Ovary (tissue), 9 donors: ENCODE measurements around the gene MSH6. TPM values are rescaled to one million over a fixed set of nuclear protein-coding genes. Genes with fewer than 3 reads are reported as not detected.

Experiments
- DNase-seq, 5 donors: peaks; one replicate each; pipeline ENCODE4 v3.0.0-alpha.2; 2019 to 2020
- H3K27ac ChIP-seq, 2 donors: fragments of 200-600 bp; one replicate each; pipeline versions ENCODE4 v1.5.1 to v1.8.0; 2019 to 2022
- H3K27me3 ChIP-seq: fragments of 200-600 bp; one replicate; pipeline ENCODE4 v1.8.0; 2022
- H3K36me3 ChIP-seq: fragments of 200-600 bp; sonication (generic); one replicate; pipeline ENCODE4 v1.5.1; 2019
- H3K4me1 ChIP-seq: one replicate; pipeline ENCODE4 v1.8.1; 2013; ENCODE audit warnings: mild to moderate bottlenecking, moderate library complexity; ENCODE audit not compliant: insufficient read depth
- H3K4me3 ChIP-seq: fragments of 200-600 bp; sonication (generic); one replicate; pipeline ENCODE4 v1.5.1; 2017
- H3K9me3 ChIP-seq, 2 donors: fragments of 200-600 bp in 1 of 2; sonication (generic) in 1 of 2; one replicate each; pipeline versions ENCODE4 v1.5.1 to v1.8.1; 2013 to 2019; ENCODE audit warnings: mild to moderate bottlenecking in 1 of 2, moderate library complexity in 1 of 2
- EP300 ChIP-seq: sonication (generic); formaldehyde crosslinking; IDR thresholded peaks from one replicate; pipeline ENCODE4 v1.6.1; 2017; ENCODE audit warnings: antibody characterized with exemption
- POLR2A ChIP-seq: fragments of 450-650 bp; IDR thresholded peaks from one replicate; pipeline ENCODE4 v1.6.1; 2017; ENCODE audit warnings: antibody characterized with exemption, mild to moderate bottlenecking, moderate library complexity
- WGBS, 3 donors: extraction: QIAGEN DNeasy Blood & Tissue Kit in 1 of 3; methylation state at CpG; one replicate each; pipeline versions ENCODE4 v1.1.5 to v1.1.7; 2013 to 2017; 5-methylcytosine and 5-hydroxymethylcytosine counted together
- intact Hi-C, 4 donors: fragments of 100-400 bp; cut with DNase I; formaldehyde crosslinking; loops; one replicate each; pipeline versions ENCODE4 v1.11.0 to v1.15.1; 2022 to 2023
- polyA plus RNA-seq, 2 donors: library from polyadenylated mRNA; stranded (reverse); fragments of 200-250 nt in 1 of 2; fragments of 350-450 nt in 1 of 2; fragmentation: Illumina TruSeq in 1 of 2; extraction: RNeasy Lipid Tissue Mini Kit (QIAGEN cat#74804) in 1 of 2; gene quantifications; one replicate each; pipeline ENCODE4 v1.2.3, GENCODE V29; 2013 to 2014
- total RNA-seq, 7 donors: library from RNA; depleted of rRNA in 2 of 7; stranded (reverse); fragments of >200 nt in 2 of 7; fragmentation: NEBNext Ultra II Directional in 3 of 7; extraction: Animal tissue kit (Norgen Biotek cat#: 25700) in 3 of 7; gene quantifications; one replicate each; pipeline versions ENCODE4 v1.1.0 to v1.2.4, GENCODE V29; 2016 to 2023
- TF ChIP-seq, protein P1 (sequence below), 3 donors: fragments of 450-650 bp in 2 of 3; fragments of 200-600 bp in 1 of 3; IDR thresholded peaks; one replicate each; pipeline versions ENCODE4 v1.5.1 to v1.8.0; 2016 to 2022; ENCODE audit warnings: antibody characterized with exemption in 3 of 3, mild to moderate bottlenecking in 1 of 3
- donor health status: DM: no; HTN: no; CAD: no; lungs with moderate emphysema.
- donor health status: DM: no; HTN: no; CAD: no.
- donor health status: Bipolar disorder and iron deficiency.
- donor health status: DM: yes; HTN: yes; CAD: no.
- donor health status: DM: no; HTN: no; CAD: no.
- donor health status: DM: yes; HTN: yes; CAD: no.

MSH6 gene
- total and polyA plus RNA-seq, 9 donors, result 50.1 to 134 (median 77.0) TPM

DNA sequence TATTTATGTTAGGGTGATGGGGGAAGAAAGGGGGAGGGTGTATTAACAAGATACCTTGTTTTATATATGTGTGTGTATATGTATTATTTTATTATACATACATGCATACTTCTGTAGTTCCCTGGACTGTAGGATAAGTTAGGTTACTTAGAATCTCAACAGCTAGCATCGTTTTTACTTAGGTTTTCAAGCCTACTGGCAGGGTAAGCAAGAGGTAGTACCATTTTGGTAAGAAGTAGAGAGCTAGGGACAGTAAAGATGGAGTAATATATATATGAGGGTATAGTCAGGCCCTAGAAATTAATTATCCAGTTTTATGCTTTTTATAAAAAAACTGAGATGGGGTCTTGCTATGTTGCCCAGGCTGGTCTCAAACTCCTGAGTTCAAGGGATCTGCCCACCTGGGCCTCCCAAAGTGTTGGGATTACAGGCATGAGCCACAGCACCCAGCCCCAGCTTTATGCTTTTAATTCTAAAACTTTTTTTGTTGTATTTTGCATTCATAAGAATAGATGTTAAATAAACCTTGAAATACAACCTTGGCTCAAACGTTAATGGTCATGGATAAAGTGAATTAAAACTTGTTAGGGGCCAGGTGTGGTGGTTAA, 13.2 kb downstream of the MSH6 start:
- TF ChIP-seq, protein P1, sequence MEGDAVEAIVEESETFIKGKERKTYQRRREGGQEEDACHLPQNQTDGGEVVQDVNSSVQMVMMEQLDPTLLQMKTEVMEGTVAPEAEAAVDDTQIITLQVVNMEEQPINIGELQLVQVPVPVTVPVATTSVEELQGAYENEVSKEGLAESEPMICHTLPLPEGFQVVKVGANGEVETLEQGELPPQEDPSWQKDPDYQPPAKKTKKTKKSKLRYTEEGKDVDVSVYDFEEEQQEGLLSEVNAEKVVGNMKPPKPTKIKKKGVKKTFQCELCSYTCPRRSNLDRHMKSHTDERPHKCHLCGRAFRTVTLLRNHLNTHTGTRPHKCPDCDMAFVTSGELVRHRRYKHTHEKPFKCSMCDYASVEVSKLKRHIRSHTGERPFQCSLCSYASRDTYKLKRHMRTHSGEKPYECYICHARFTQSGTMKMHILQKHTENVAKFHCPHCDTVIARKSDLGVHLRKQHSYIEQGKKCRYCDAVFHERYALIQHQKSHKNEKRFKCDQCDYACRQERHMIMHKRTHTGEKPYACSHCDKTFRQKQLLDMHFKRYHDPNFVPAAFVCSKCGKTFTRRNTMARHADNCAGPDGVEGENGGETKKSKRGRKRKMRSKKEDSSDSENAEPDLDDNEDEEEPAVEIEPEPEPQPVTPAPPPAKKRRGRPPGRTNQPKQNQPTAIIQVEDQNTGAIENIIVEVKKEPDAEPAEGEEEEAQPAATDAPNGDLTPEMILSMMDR (IDR thresholded peaks at IDR 0.05), result no peak
- no peak for TF ChIP-seq EP300
- intact Hi-C loops, result no loop called here
- Histone ChIP-seq H3K27me3 (no peaks in the 10 kb centered on the region), H3K4me1 (peaks cover 1% of the 10 kb centered on the region), H3K9me3 (no peaks in the 10 kb centered on the region), H3K4me3 (no peak overlapping the region), H3K36me3 (no peaks in the 10 kb centered on the region), H3K27ac (no peak overlapping the region)
- WGBS, 3 donors, result 59 to 73% (median 66%) methylated on average over 2 of the region's 2 CpGs
- DNase-seq, result no peak

DNA sequence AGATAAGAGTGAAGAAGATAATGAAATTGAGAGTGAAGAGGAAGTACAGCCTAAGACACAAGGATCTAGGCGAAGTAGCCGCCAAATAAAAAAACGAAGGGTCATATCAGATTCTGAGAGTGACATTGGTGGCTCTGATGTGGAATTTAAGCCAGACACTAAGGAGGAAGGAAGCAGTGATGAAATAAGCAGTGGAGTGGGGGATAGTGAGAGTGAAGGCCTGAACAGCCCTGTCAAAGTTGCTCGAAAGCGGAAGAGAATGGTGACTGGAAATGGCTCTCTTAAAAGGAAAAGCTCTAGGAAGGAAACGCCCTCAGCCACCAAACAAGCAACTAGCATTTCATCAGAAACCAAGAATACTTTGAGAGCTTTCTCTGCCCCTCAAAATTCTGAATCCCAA, 15.7 kb downstream of the MSH6 start:
- intact Hi-C loops, result no loop called here
- 85 to 95% (median 94%) methylated on average over 6 of the region's 6 CpGs for WGBS, 3 donors
- H3K4me1 ChIP-seq, result peaks cover 1% of the 10 kb centered on the region
- H3K27me3 ChIP-seq, result no peaks in the 10 kb centered on the region
- DNase-seq, result no peak
- TF ChIP-seq POLR2A (no peak), EP300 (no peak)
- TF ChIP-seq, protein P1 (IDR thresholded peaks at IDR 0.05), result no peak
- no peak overlapping the region for H3K27ac ChIP-seq
- H3K9me3 ChIP-seq, result peaks cover 0 to 9% of the 10 kb centered on the region in 2 donors
- no peak overlapping the region for H3K4me3 ChIP-seq
- H3K36me3 ChIP-seq, result no peaks in the 10 kb centered on the region

DNA sequence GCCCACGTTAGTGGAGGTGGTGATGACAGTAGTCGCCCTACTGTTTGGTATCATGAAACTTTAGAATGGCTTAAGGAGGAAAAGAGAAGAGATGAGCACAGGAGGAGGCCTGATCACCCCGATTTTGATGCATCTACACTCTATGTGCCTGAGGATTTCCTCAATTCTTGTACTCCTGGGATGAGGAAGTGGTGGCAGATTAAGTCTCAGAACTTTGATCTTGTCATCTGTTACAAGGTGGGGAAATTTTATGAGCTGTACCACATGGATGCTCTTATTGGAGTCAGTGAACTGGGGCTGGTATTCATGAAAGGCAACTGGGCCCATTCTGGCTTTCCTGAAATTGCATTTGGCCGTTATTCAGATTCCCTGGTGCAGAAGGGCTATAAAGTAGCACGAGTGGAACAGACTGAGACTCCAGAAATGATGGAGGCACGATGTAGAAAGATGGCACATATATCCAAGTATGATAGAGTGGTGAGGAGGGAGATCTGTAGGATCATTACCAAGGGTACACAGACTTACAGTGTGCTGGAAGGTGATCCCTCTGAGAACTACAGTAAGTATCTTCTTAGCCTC, 16.2 kb downstream of the MSH6 start:
- peaks cover 1% of the 10 kb centered on the region for H3K4me1 ChIP-seq
- intact Hi-C loops, result no loop called here
- H3K27ac ChIP-seq, result no peak overlapping the region
- TF ChIP-seq, protein P1 (IDR thresholded peaks at IDR 0.05), result no peak
- TF ChIP-seq EP300 (no peak), POLR2A (no peak)
- H3K9me3 ChIP-seq, result peaks cover 0 to 9% of the 10 kb centered on the region in 2 donors
- H3K4me3 ChIP-seq, result no peak overlapping the region
- H3K27me3 ChIP-seq, result no peaks in the 10 kb centered on the region
- DNase-seq, result no peak
- 94 to 99% (median 95%) methylated on average over 6 of the region's 6 CpGs for WGBS, 3 donors
- no peaks in the 10 kb centered on the region for H3K36me3 ChIP-seq

DNA sequence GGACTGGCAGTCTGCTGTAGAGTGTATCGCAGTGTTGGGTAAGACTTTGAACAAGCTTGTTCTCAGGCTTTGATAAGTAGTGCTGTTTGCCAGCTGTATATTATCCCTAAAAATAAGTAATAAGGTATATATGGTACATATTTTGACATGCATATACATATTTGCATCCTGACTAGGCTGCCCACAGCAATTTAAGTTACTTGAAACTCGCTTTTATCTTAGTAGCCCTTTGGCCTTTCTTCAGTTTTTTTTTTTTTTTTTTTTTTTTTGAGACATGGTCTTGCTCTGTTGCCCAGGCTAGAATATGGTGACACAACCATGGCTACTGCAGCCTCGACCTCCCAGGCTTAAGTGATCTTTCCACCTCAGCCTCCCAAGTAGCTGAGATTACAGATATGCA, 18.2 kb downstream of the MSH6 start:
- Histone ChIP-seq H3K36me3 (no peaks in the 10 kb centered on the region), H3K27me3 (no peaks in the 10 kb centered on the region), H3K27ac (no peak overlapping the region), H3K9me3 (peaks cover 0 to 9% of the 10 kb centered on the region in 2 donors), H3K4me3 (no peak overlapping the region), H3K4me1 (no peaks in the 10 kb centered on the region)
- intact Hi-C loops, result no loop called here
- TF ChIP-seq POLR2A, result no peak
- TF ChIP-seq, protein P1 (IDR thresholded peaks at IDR 0.05), result no peak
- TF ChIP-seq EP300, result no peak
- DNase-seq, result no peak
- WGBS, 3 donors, result 77 to 90% (median 90%) methylated on average over 3 of the region's 3 CpGs
